Measurements from ENCODE around the gene CNTFR. TPM values are rescaled to one million over a fixed set of nuclear protein-coding genes. Genes with fewer than 3 reads are reported as not detected.

The CNTFR gene
- total RNA-seq, 1 donor from 2014 or later: 4.7 TPM

DNA sequence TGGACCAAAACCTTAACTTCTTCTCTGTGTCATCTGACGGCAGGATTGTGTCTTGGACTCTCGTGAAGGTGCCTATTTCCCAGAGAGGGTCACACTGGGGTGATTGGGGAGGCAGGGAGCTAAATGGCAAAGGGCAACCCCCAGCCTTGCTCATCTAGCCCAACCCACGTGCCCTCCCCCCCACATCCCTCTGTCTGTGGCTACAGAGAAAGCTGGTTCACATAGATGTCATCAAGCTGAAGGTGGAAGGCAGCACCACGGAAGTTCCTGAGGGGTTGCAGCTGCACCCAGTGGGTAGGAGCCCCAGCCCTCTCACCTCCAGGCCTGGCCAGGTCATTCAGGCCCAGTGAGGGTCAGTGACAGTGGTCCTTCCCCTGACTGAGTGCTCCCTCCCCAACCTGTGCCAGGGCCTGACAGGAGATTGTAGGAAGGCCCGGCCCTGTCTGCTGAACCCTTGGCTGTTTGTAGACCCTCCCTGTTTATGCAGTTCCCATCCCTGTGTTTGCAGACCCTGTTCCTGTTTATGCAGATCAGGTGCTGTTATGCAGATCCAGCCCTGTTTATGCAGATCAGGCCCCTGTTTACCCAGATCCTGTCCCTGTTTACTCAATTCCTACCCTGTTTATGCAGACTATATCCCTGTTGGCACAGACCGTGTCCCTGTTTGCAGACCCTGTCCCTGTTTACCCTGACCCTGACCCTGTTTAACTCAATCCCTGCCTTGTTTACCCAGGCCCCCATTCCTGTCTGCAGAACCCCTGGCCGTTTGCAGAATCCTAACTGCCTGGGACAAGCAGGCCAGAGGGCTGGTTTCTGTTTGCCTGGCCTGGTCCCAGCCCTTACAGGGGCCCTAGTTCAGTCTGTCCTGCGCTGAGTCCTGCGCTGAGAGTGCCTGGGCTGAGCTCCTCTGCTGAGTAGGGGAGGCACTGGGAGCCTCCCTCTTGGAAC lies 77.1 kb downstream of the CNTFR start:
- Histone ChIP-seq H3K4me1 (no peaks in the 10 kb centered on the region), H3K36me3 (no peaks in the 10 kb centered on the region), H3K9me3 (no peaks in the 10 kb centered on the region), H3K4me3 (no peak overlapping the region), H3K27ac (no peak overlapping the region), H3K27me3 (no peaks in the 10 kb centered on the region)
- intact Hi-C loops (cut with DNase I): no loop called here
- DNase-seq (ENCODE audit: low spot score in 2 of 2): peak in 1 of 2 donors; percentile 40
- TF ChIP-seq, protein P1, sequence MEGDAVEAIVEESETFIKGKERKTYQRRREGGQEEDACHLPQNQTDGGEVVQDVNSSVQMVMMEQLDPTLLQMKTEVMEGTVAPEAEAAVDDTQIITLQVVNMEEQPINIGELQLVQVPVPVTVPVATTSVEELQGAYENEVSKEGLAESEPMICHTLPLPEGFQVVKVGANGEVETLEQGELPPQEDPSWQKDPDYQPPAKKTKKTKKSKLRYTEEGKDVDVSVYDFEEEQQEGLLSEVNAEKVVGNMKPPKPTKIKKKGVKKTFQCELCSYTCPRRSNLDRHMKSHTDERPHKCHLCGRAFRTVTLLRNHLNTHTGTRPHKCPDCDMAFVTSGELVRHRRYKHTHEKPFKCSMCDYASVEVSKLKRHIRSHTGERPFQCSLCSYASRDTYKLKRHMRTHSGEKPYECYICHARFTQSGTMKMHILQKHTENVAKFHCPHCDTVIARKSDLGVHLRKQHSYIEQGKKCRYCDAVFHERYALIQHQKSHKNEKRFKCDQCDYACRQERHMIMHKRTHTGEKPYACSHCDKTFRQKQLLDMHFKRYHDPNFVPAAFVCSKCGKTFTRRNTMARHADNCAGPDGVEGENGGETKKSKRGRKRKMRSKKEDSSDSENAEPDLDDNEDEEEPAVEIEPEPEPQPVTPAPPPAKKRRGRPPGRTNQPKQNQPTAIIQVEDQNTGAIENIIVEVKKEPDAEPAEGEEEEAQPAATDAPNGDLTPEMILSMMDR (IDR thresholded peaks at IDR 0.05): no peak

DNA sequence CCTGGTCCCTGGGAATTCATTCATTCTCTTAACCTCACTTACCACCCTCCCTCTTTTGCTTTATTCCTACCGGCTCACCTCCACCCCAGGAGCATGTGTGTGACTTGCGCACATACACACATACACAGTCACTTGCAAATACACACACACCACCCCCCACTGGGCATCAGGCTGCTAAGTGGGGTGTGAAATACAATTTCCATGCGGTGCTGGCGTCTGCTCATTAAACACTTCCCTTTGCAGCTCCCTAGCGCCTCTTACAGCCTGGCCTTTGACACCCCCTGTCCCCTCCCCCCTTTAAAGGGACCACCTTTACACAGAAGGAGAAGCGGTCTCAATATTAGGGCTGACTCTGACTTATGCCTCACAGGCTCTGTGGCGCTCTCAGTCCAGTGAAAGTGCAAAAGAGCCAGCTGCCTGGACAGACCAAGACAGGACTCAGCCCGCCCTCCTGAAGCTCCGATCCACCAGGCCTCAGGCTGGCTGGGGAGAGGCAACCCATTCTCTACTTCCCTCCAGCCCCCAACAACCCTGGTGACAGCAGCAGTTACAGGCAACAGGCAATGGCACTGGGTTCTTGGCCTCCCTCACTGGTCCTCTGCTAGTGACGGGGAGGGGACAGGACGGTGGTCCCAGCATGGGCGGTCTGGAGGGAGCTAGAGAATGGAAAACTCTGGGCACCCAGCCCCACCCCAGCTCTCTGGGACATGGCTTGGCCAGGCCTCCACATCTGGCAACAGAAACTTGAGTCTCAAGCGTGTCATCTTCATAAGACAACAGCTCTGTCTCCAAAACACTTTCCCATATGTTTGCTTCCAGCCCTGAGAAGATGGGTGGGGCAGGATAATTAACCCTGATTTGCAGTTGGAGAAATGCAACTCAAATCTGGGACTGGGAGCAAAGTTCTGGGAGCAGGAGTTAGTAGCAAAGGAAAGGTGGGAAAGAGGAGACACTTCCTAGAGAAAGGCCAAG lies 78.7 kb downstream of the CNTFR start:
- DNase-seq (ENCODE audit: low spot score in 2 of 2): peak in 1 of 2 donors; percentile 44
- Histone ChIP-seq H3K4me1 (no peaks in the 10 kb centered on the region), H3K4me3 (no peak overlapping the region), H3K9me3 (no peaks in the 10 kb centered on the region), H3K36me3 (no peaks in the 10 kb centered on the region), H3K27ac (no peak overlapping the region), H3K27me3 (no peaks in the 10 kb centered on the region)
- TF ChIP-seq, protein P1 (IDR thresholded peaks at IDR 0.05): no peak
- intact Hi-C loops (cut with DNase I): no loop called here

DNA sequence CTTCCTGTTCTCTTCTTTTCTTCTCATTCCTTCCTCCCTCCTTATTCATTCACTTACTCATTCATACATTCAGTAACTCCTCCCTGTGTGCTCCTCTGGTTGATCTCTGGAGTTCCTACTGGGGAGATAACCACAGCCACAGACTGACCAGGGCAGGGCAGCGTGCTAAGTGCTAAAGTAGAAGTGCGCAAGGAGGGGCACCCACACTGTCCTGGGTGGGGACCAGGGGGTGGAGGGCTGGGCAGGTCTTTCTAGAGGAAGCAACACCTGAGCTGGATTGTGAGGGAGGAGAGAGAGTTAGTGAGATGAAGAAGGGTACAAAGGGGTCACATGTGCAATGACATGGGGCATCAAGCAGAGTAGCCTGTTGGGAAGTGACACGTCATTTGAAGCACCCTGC lies 80.6 kb downstream of the CNTFR start:
- no peaks in the 10 kb centered on the region for H3K27me3 ChIP-seq
- TF ChIP-seq, protein P1 (IDR thresholded peaks at IDR 0.05): no peak
- no peaks in the 10 kb centered on the region for H3K9me3 ChIP-seq
- no peak overlapping the region for H3K27ac ChIP-seq
- H3K4me1 ChIP-seq: no peaks in the 10 kb centered on the region
- H3K4me3 ChIP-seq: no peak overlapping the region
- DNase-seq (ENCODE audit: low spot score in 2 of 2): peak in 1 of 2 donors; percentile 28
- intact Hi-C loops (cut with DNase I): loop anchor here (10.0 kb wide), 1 partner anchor 174 kb away; no protein-coding TSS in a partner anchor
- no peaks in the 10 kb centered on the region for H3K36me3 ChIP-seq

DNA sequence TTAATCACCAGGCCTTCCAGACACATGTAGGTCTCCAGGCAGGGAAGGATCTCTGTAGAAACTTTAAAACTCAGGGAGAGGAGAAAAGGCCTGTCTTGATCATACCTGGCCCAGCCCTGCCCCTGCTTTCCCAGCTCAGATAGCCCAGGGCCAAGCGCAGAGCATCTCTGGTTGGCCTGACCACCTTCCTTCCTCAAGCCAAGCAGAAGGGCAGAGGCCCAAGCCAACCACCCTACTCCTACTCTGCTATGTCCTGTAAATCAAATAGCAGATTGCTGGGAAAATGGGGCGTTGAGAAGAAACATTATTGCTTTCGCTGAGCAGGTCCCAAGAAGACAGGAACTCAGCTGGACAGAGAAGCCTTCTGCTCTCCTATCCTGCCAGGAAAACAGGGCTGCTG lies 81.1 kb downstream of the CNTFR start:
- H3K4me1 ChIP-seq: no peaks in the 10 kb centered on the region
- TF ChIP-seq, protein P1 (IDR thresholded peaks at IDR 0.05): no peak
- H3K9me3 ChIP-seq: no peaks in the 10 kb centered on the region
- H3K27ac ChIP-seq: no peak overlapping the region
- DNase-seq (ENCODE audit: low spot score in 2 of 2): peak in 1 of 2 donors; percentile 19
- no peak overlapping the region for H3K4me3 ChIP-seq
- no peaks in the 10 kb centered on the region for H3K36me3 ChIP-seq
- intact Hi-C loops (cut with DNase I): loop anchor here (10.0 kb wide), 1 partner anchor 174 kb away; no protein-coding TSS in a partner anchor
- H3K27me3 ChIP-seq: no peaks in the 10 kb centered on the region

DNA sequence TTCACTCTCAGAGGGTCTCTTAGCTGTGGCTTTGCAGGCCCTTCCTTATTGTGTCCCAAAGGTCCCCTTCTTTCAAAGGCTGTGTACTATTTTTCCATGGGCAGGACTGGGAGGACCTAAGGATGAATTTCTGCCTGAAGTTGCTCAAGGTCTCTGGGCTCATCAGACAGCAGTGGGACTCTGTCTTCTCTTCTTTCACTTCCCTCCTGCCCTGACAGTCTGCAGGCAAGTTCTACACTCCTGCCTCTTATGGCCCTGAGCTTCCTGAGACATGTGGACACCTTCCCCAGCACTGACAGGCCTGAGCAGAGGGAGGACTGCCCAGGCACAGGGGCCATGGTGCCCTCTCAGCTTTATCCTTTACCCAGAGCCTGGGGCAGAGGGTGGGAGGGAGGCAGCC lies 81.6 kb downstream of the CNTFR start:
- Histone ChIP-seq H3K27ac (no peak overlapping the region), H3K4me3 (no peak overlapping the region), H3K27me3 (no peaks in the 10 kb centered on the region), H3K9me3 (no peaks in the 10 kb centered on the region), H3K4me1 (peaks cover 3% of the 10 kb centered on the region in 2 donors), H3K36me3 (no peaks in the 10 kb centered on the region)
- DNase-seq (ENCODE audit: low spot score in 2 of 2): peak in 1 of 2 donors; percentile 42
- intact Hi-C loops (cut with DNase I): loop anchor here (10.0 kb wide), 1 partner anchor 173 kb away; no protein-coding TSS in a partner anchor
- TF ChIP-seq, protein P1 (IDR thresholded peaks at IDR 0.05): no peak
